Mesenchymal stem cell (in vitro differentiated cells and primary cell): ENCODE results near the gene ELMO1.
A peak's percentile ranks its signal among the peaks of the same experiment; 100 is the strongest.

Experiments used
- DNase-seq: peaks from one replicate; pipeline ENCODE4 v3.0.0-alpha.2; 2013
- H2AFZ ChIP-seq: one replicate; pipeline ENCODE4 v1.6.1; 2013; ENCODE audit warnings: low read depth, mild to moderate bottlenecking, control low read depth, inconsistent platforms, low read length, moderate library complexity
- H2AK5ac ChIP-seq: 2 replicates; pipeline ENCODE4 v1.6.1; 2013; ENCODE audit warnings: low read length, moderate library complexity, mild to moderate bottlenecking, inconsistent platforms; ENCODE audit not compliant: severe bottlenecking
- H2BK120ac ChIP-seq: one replicate; pipeline ENCODE4 v1.6.1; 2013; ENCODE audit warnings: low read depth, mild to moderate bottlenecking, inconsistent platforms, low read length, moderate library complexity
- H2BK12ac ChIP-seq, 2 experiments: one replicate each; pipeline ENCODE4 v1.6.1; 2013; ENCODE audit warnings: inconsistent platforms in 2 of 2, low read length in 2 of 2, mild to moderate bottlenecking in 2 of 2, moderate library complexity in 2 of 2, control low read depth in 1 of 2
- H2BK15ac ChIP-seq: one replicate; pipeline ENCODE4 v1.6.1; 2013; ENCODE audit warnings: mild to moderate bottlenecking, low read depth, inconsistent platforms; ENCODE audit not compliant: poor library complexity, severe bottlenecking
- H2BK5ac ChIP-seq: 2 replicates; pipeline ENCODE4 v1.6.1; 2013; ENCODE audit warnings: low read depth, mild to moderate bottlenecking, low read length, control low read depth, inconsistent platforms; ENCODE audit not compliant: poor library complexity, severe bottlenecking
- H3K14ac ChIP-seq, 2 experiments: one replicate each; pipeline ENCODE4 v1.6.1; 2013; ENCODE audit warnings: inconsistent platforms in 2 of 2, low read length in 2 of 2, control low read depth in 1 of 2, mild to moderate bottlenecking in 1 of 2, moderate library complexity in 1 of 2
- H3K18ac ChIP-seq, 2 experiments: one replicate each; pipeline ENCODE4 v1.6.1; 2013; ENCODE audit warnings: inconsistent platforms in 2 of 2, low read length in 2 of 2, control low read depth in 1 of 2, low read depth in 1 of 2, mild to moderate bottlenecking in 1 of 2
- H3K23ac ChIP-seq, 2 experiments: one replicate each; pipeline ENCODE4 v1.6.1; 2013; ENCODE audit warnings: inconsistent platforms in 2 of 2, low read length in 2 of 2, mild to moderate bottlenecking in 2 of 2, moderate library complexity in 2 of 2, control low read depth in 1 of 2
- H3K27ac ChIP-seq: 2 replicates; pipeline ENCODE4 v1.5.1; 2013; ENCODE audit warnings: mild to moderate bottlenecking, moderate library complexity, low read length, control low read depth, inconsistent platforms; ENCODE audit not compliant: poor library complexity, severe bottlenecking
- H3K27me3 ChIP-seq, 2 experiments: 2 replicates each; pipeline versions ENCODE4 v1.6.1 to v1.7.0; 2013; ENCODE audit warnings: low read length in 2 of 2, mild to moderate bottlenecking in 2 of 2, moderate library complexity in 2 of 2, control low read depth in 1 of 2, inconsistent platforms in 1 of 2; ENCODE audit not compliant: control insufficient read depth in 1 of 2, insufficient read depth in 1 of 2
- H3K36me3 ChIP-seq, 2 experiments: 2 replicates each; pipeline versions ENCODE4 v1.6.1 to v1.7.0; 2013; ENCODE audit warnings: low read length in 2 of 2, control low read depth in 1 of 2, inconsistent platforms in 1 of 2, low read depth in 1 of 2, mild to moderate bottlenecking in 1 of 2; ENCODE audit not compliant: insufficient read depth in 2 of 2, control insufficient read depth in 1 of 2
- H3K4ac ChIP-seq, 2 experiments: one replicate each; pipeline ENCODE4 v1.6.1; 2013; ENCODE audit warnings: inconsistent platforms in 2 of 2, low read length in 2 of 2, mild to moderate bottlenecking in 2 of 2, moderate library complexity in 2 of 2, control low read depth in 1 of 2, low read depth in 1 of 2
- H3K4me1 ChIP-seq: 2 replicates; pipeline ENCODE4 v1.6.1; 2013; ENCODE audit warnings: low read depth, low read length, control low read depth; ENCODE audit not compliant: control insufficient read depth, insufficient read depth
- H3K4me2 ChIP-seq: 2 replicates; pipeline ENCODE4 v1.6.1; 2013; ENCODE audit warnings: low read length, mild to moderate bottlenecking, inconsistent platforms; ENCODE audit not compliant: poor library complexity, severe bottlenecking
- H3K4me3 ChIP-seq, 2 experiments: 2 replicates each; pipeline versions ENCODE4 v1.5.1 to v1.7.0; 2013; ENCODE audit warnings: low read length in 2 of 2, mild to moderate bottlenecking in 2 of 2, control low read depth in 1 of 2, low read depth in 1 of 2; ENCODE audit not compliant: insufficient read depth in 1 of 2
- H3K79me1 ChIP-seq: replicated peaks from 2 replicates; pipeline ENCODE4 v1.6.1; 2013; ENCODE audit warnings: mild to moderate bottlenecking, control low read depth, low read length, inconsistent platforms; ENCODE audit not compliant: poor library complexity, severe bottlenecking
- H3K9ac ChIP-seq: 2 replicates; pipeline ENCODE4 v1.7.0; 2013; ENCODE audit warnings: mild to moderate bottlenecking, low read length, moderate library complexity
- H3K9me3 ChIP-seq: 2 replicates; pipeline ENCODE4 v1.7.0; 2013; ENCODE audit warnings: mild to moderate bottlenecking, low read length; ENCODE audit not compliant: control insufficient read depth
- H4K8ac ChIP-seq: one replicate; pipeline ENCODE4 v1.6.1; 2013; ENCODE audit warnings: inconsistent platforms, mild to moderate bottlenecking, low read length, moderate library complexity
- H4K91ac ChIP-seq: one replicate; pipeline ENCODE4 v1.6.1; 2013; ENCODE audit warnings: mild to moderate bottlenecking, low read length, inconsistent platforms
- WGBS: methylation state at CpG from one replicate; pipeline ENCODE4 v1.1.7; 2013; ENCODE audit warnings: mixed read lengths; 5-methylcytosine and 5-hydroxymethylcytosine counted together

The ELMO1 gene

GRCh38 chr7:37359180-37359579 is 89.5 kb downstream of the ELMO1 start:
- no peak overlapping the region for H3K4me2 ChIP-seq
- no peak overlapping the region for H3K18ac ChIP-seq
- no peak overlapping the region for H2BK120ac ChIP-seq
- H3K27me3 ChIP-seq, result no peaks in the 10 kb centered on the region
- no peak overlapping the region for H3K9ac ChIP-seq
- no peak overlapping the region for H3K14ac ChIP-seq
- no peak overlapping the region for H2AK5ac ChIP-seq
- no peak overlapping the region for H4K8ac ChIP-seq
- no peaks in the 10 kb centered on the region for H3K4me1 ChIP-seq
- H3K36me3 ChIP-seq, result no peaks in the 10 kb centered on the region
- H2BK15ac ChIP-seq, result no peak overlapping the region
- no peak overlapping the region for H3K23ac ChIP-seq
- no peaks in the 10 kb centered on the region for H3K79me1 ChIP-seq
- H3K9me3 ChIP-seq, result no peaks in the 10 kb centered on the region
- no peak overlapping the region for H2BK5ac ChIP-seq
- no peak for DNase-seq
- 100% methylated on average over 2 of the region's 2 CpGs for whole genome bisulfite sequencing
- no peak overlapping the region for H3K4me3 ChIP-seq
- no peak overlapping the region for H4K91ac ChIP-seq
- H3K4ac ChIP-seq, result no peak overlapping the region
- H2AFZ ChIP-seq, result no peak overlapping the region
- no peak overlapping the region for H2BK12ac ChIP-seq
- H3K27ac ChIP-seq, result no peak overlapping the region

- no peak overlapping the region for H2AK5ac ChIP-seq
- H3K4me1 ChIP-seq, result no peaks in the 10 kb centered on the region
- H3K36me3 ChIP-seq, result no peaks in the 10 kb centered on the region
- H3K79me1 ChIP-seq, result no peaks in the 10 kb centered on the region
- H3K4ac ChIP-seq, result no peak overlapping the region
- no peak overlapping the region for H2BK120ac ChIP-seq
- H3K27me3 ChIP-seq, result no peaks in the 10 kb centered on the region
- no peak overlapping the region for H3K4me2 ChIP-seq
- no peak overlapping the region for H3K23ac ChIP-seq
- no peak overlapping the region for H2BK5ac ChIP-seq
- no peak overlapping the region for H2BK12ac ChIP-seq
- no peak overlapping the region for H3K14ac ChIP-seq
- no peak overlapping the region for H2BK15ac ChIP-seq
- WGBS, result 50% methylated on average over 1 of the region's 1 CpG
- H3K4me3 ChIP-seq, result no peak overlapping the region
- H4K8ac ChIP-seq, result no peak overlapping the region
- H3K9me3 ChIP-seq, result no peaks in the 10 kb centered on the region
- H3K27ac ChIP-seq, result no peak overlapping the region
- no peak overlapping the region for H2AFZ ChIP-seq
- no peak overlapping the region for H3K9ac ChIP-seq
- no peak for DNase-seq
- H3K18ac ChIP-seq, result no peak overlapping the region
- no peak overlapping the region for H4K91ac ChIP-seq
Observed at GRCh38 chr7:37357637-37357996, 91.0 kb downstream of the ELMO1 start.

GRCh38 chr7:37356911-37357636 is 91.6 kb downstream of the ELMO1 start:
- H2BK15ac ChIP-seq, result no peak overlapping the region
- H2AFZ ChIP-seq, result no peak overlapping the region
- H3K4me2 ChIP-seq, result no peak overlapping the region
- 93% methylated on average over 2 of the region's 3 CpGs for WGBS
- H3K27ac ChIP-seq, result no peak overlapping the region
- no peak overlapping the region for H2BK120ac ChIP-seq
- H4K91ac ChIP-seq, result no peak overlapping the region
- H3K9me3 ChIP-seq, result no peaks in the 10 kb centered on the region
- H2BK12ac ChIP-seq, result no peak overlapping the region
- no peak overlapping the region for H3K23ac ChIP-seq
- H3K9ac ChIP-seq, result no peak overlapping the region
- no peaks in the 10 kb centered on the region for H3K27me3 ChIP-seq
- H3K4ac ChIP-seq, result no peak overlapping the region
- H3K36me3 ChIP-seq, result no peaks in the 10 kb centered on the region
- H3K18ac ChIP-seq, result no peak overlapping the region
- H3K14ac ChIP-seq, result no peak overlapping the region
- no peaks in the 10 kb centered on the region for H3K4me1 ChIP-seq
- H2BK5ac ChIP-seq, result no peak overlapping the region
- no peak overlapping the region for H2AK5ac ChIP-seq
- H4K8ac ChIP-seq, result no peak overlapping the region
- H3K79me1 ChIP-seq, result no peaks in the 10 kb centered on the region
- no peak for DNase-seq
- H3K4me3 ChIP-seq, result no peak overlapping the region

DNA sequence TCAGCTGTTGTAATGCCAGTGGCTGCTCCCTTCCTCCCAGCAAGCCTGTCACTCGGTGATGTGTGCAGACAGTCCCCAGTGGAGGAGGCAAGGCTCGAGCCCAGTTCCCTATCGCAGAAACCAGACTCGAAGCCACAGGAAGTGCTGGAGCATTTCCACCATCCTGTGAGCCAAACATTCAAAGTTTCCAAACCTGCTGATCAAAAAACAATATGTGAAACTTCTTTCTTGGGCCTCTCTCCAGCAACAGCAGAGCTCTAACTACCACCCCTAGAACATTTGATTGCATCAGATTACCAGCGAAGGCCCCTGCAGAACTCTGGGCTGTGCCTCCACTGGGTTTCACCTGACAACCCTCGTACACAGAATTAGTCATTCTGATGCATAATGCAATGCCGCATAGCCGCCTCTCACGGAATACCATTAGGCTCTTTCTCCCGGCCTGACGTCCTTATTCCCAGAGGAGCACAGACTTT is 94.0 kb downstream of the ELMO1 start:
- Histone ChIP-seq H3K27me3 (no peaks in the 10 kb centered on the region), H3K4ac (no peak overlapping the region), H3K14ac (no peak overlapping the region), H3K36me3 (no peaks in the 10 kb centered on the region), H2AK5ac (no peak overlapping the region), H3K9me3 (no peaks in the 10 kb centered on the region), H3K4me3 (no peak overlapping the region), H2AFZ (no peak overlapping the region), H3K9ac (peak overlapping the region; percentile 65), H3K4me1 (no peaks in the 10 kb centered on the region), H3K4me2 (no peak overlapping the region), H3K18ac (no peak overlapping the region), H4K91ac (no peak overlapping the region), H3K23ac (no peak overlapping the region), H2BK12ac (no peak overlapping the region), H4K8ac (no peak overlapping the region), H2BK5ac (no peak overlapping the region), H2BK120ac (no peak overlapping the region), H3K27ac (no peak overlapping the region), H2BK15ac (no peak overlapping the region), H3K79me1 (no peaks in the 10 kb centered on the region)
- WGBS, result 55% methylated on average over 11 of the region's 11 CpGs
- DNase-seq, result peak; percentile 65
